ENCODE measurements around the gene TLR1. TPM values are rescaled to one million over a fixed set of nuclear protein-coding genes. Genes with fewer than 3 reads are reported as not detected.

Gene TLR1
- total and polyA plus RNA-seq, 2 donors (not counting 1 experiment from before 2014, with no cell fraction given): 23.4 to 50.8 TPM

- H3K27me3 ChIP-seq (replicated peaks in 1 of 4; ENCODE audit: control extremely low read depth in 1 of 4, control insufficient read depth in 3 of 4, insufficient read depth in 4 of 4, low read length in 3 of 4): no peaks in the 10 kb centered on the region
- intact Hi-C loops (cut with micrococcal nuclease): loop anchor here (5.0 to 10.0 kb wide), 2 partner anchors 484 to 564 kb away; partner anchors contain the start of gene RFC1
- H3K4me1 Mint-ChIP-seq: peaks cover 44% of the 10 kb centered on the region
- H3K79me2 ChIP-seq (ENCODE audit: control insufficient read depth, insufficient read depth, low read length): peaks cover 62% of the 10 kb centered on the region
- H2AFZ ChIP-seq (ENCODE audit: insufficient read depth, low read depth, low read length, poor library complexity, severe bottlenecking): no peak overlapping the region
- POLR2A ChIA-PET: no interaction called here
- H3K36me3 ChIP-seq (replicated peaks in 1 of 2; ENCODE audit: control extremely low read depth in 1 of 2, control insufficient read depth in 1 of 2, extremely low read depth in 1 of 2, insufficient read depth in 2 of 2, low read length in 1 of 2): peaks cover 31 to 68% of the 10 kb centered on the region in 2 experiments
- no peak overlapping the region for H3K4me2 ChIP-seq (replicated peaks; ENCODE audit: low read depth, low read length, poor library complexity, severe bottlenecking)
- peak overlapping the region in 1 of 5 experiments; percentile 61 for H3K4me3 ChIP-seq (ENCODE audit: control extremely low read depth in 1 of 5, extremely low read depth in 1 of 5, insufficient read depth in 1 of 5, low read depth in 2 of 5, low read length in 4 of 5)
- CTCF ChIA-PET: interaction anchor here (1.0 to 7.7 kb wide), 5 partner anchors 18 to 101 kb away, joined by 3 to 180 read pairs (median 8); partner anchors contain the start of gene TLR10
- peaks cover 14% of the 10 kb centered on the region for H3K9me3 Mint-ChIP-seq (ENCODE audit: insufficient read depth)
- H3K27ac Mint-ChIP-seq: peak overlapping the region; percentile 34
- peaks cover 21 to 67% (median 35%) of the 10 kb centered on the region in 3 donors for H3K9me3 ChIP-seq (ENCODE audit: control extremely low read depth in 1 of 3, control insufficient read depth in 2 of 3, insufficient read depth in 1 of 3, low read length in 2 of 3)
- no peak overlapping the region for H3K27ac ChIP-seq (ENCODE audit: low read length in 2 of 2)
- no CpG with 5 or more reads among the region's 3 CpGs for WGBS (ENCODE audit: insufficient coverage)
- H4K20me1 ChIP-seq (ENCODE audit: control insufficient read depth, insufficient read depth, low read length, poor library complexity, severe bottlenecking): no peaks in the 10 kb centered on the region
- no peak overlapping the region for H3K4me3 Mint-ChIP-seq
- H3K4me1 ChIP-seq (ENCODE audit: control insufficient read depth in 2 of 2, insufficient read depth in 2 of 2, low read length in 2 of 2): peaks cover 26 to 35% of the 10 kb centered on the region in 2 donors
- ATAC-seq (ENCODE audit: low read depth): no peak
- no peaks in the 10 kb centered on the region for H3K27me3 Mint-ChIP-seq
- DNase-seq: no peak
- TF ChIP-seq EZH2 (IDR thresholded peaks at IDR 0.05; ENCODE audit: borderline replicate concordance, insufficient read depth, low read depth, low read length, poor library complexity, severe bottlenecking): no peak
- TF ChIP-seq CTCF (IDR thresholded peaks at IDR 0.05): no peak
- H3K9ac ChIP-seq (ENCODE audit: low read length): no peak overlapping the region
Observed at GRCh38 chr4:38800961-38801450, 3.6 kb downstream of the TLR1 start.

GRCh38 chr4:38800366-38800765 is 4.2 kb downstream of the TLR1 start:
- H3K4me1 Mint-ChIP-seq: peaks cover 38% of the 10 kb centered on the region
- no peaks in the 10 kb centered on the region for H3K27me3 Mint-ChIP-seq
- Histone ChIP-seq H3K36me3 (replicated peaks in 1 of 2; ENCODE audit: control extremely low read depth in 1 of 2, control insufficient read depth in 1 of 2, extremely low read depth in 1 of 2, insufficient read depth in 2 of 2, low read length in 1 of 2) (peaks cover 36 to 75% of the 10 kb centered on the region in 2 experiments), H3K79me2 (ENCODE audit: control insufficient read depth, insufficient read depth, low read length) (peaks cover 62% of the 10 kb centered on the region), H4K20me1 (ENCODE audit: control insufficient read depth, insufficient read depth, low read length, poor library complexity, severe bottlenecking) (no peaks in the 10 kb centered on the region), H3K4me3 (ENCODE audit: control extremely low read depth in 1 of 5, extremely low read depth in 1 of 5, insufficient read depth in 1 of 5, low read depth in 2 of 5, low read length in 4 of 5) (peak overlapping the region in 1 of 5 experiments; percentile 61), H3K27ac (ENCODE audit: low read length in 2 of 2) (no peak overlapping the region), H3K4me1 (ENCODE audit: control insufficient read depth in 2 of 2, insufficient read depth in 2 of 2, low read length in 2 of 2) (peaks cover 22 to 30% of the 10 kb centered on the region in 2 donors), H3K27me3 (replicated peaks in 1 of 4; ENCODE audit: control extremely low read depth in 1 of 4, control insufficient read depth in 3 of 4, insufficient read depth in 4 of 4, low read length in 3 of 4) (no peaks in the 10 kb centered on the region), H2AFZ (ENCODE audit: insufficient read depth, low read depth, low read length, poor library complexity, severe bottlenecking) (no peak overlapping the region), H3K4me2 (replicated peaks; ENCODE audit: low read depth, low read length, poor library complexity, severe bottlenecking) (no peak overlapping the region), H3K9me3 (ENCODE audit: control extremely low read depth in 1 of 3, control insufficient read depth in 2 of 3, insufficient read depth in 1 of 3, low read length in 2 of 3) (peaks cover 21 to 73% (median 39%) of the 10 kb centered on the region in 3 donors), H3K9ac (ENCODE audit: low read length) (no peak overlapping the region)
- no peak overlapping the region for H3K27ac Mint-ChIP-seq
- POLR2A ChIA-PET: no interaction called here
- intact Hi-C loops (cut with micrococcal nuclease): loop anchor here (5.0 to 10.0 kb wide), 2 partner anchors 483 to 564 kb away; partner anchors contain the start of gene RFC1
- no peak overlapping the region for H3K4me3 Mint-ChIP-seq
- no peak for DNase-seq
- CTCF ChIA-PET: interaction anchor here (1.0 to 7.7 kb wide), 5 partner anchors 17 to 101 kb away, joined by 3 to 180 read pairs (median 8); partner anchors contain the start of gene TLR10
- peaks cover 17% of the 10 kb centered on the region for H3K9me3 Mint-ChIP-seq (ENCODE audit: insufficient read depth)
- TF ChIP-seq CTCF (IDR thresholded peaks at IDR 0.05): no peak
- TF ChIP-seq EZH2 (IDR thresholded peaks at IDR 0.05; ENCODE audit: borderline replicate concordance, insufficient read depth, low read depth, low read length, poor library complexity, severe bottlenecking): no peak
- WGBS (ENCODE audit: insufficient coverage): 100% methylated on average over 1 of the region's 2 CpGs
- no peak for ATAC-seq (ENCODE audit: low read depth)

All from B cell (primary cell).